ENCODE results near the gene CDK13.

GRCh38 chr7:40058636-40059035, 108.6 kb downstream of the CDK13 start:
- TF ChIP-seq POLR2A (IDR thresholded peaks at IDR 0.05; ENCODE audit: low read length) (no peak), GATA1 (IDR thresholded peaks at IDR 0.05; ENCODE audit: low read depth, low read length) (no peak)
